Activated B cell treated with CpG ODN at 0.5 μM for 24 hours (primary cell): ENCODE measurements around the gene HEPACAM. TPM values are rescaled to one million over a fixed set of nuclear protein-coding genes. Genes with fewer than 3 reads are reported as not detected.

Experiments
- ATAC-seq: fragments of 200-7000 bp; cut with Tn5 transposase; one replicate; pipeline ENCODE4 v1.10.0; 2021; ENCODE audit warnings: low read depth, mild to moderate bottlenecking, moderate library complexity
- CTCF ChIA-PET: fragments of 350-600 bp; sonication (Branson Sonifier 250); formaldehyde crosslinking; loops from one replicate; lab custom pipeline; 2021; ENCODE audit warnings: antibody characterized with exemption; lab: Charles Lee
- POLR2A ChIA-PET: fragments of 350-600 bp; sonication (Branson Sonifier 250); formaldehyde crosslinking; loops from one replicate; lab custom pipeline; 2021; ENCODE audit warnings: antibody characterized with exemption; lab: Charles Lee
- DNase-seq: peaks from one replicate; pipeline ENCODE4 v3.0.0; 2022
- H3K27ac Mint-ChIP-seq: one replicate; pipeline ENCODE4 v1.8.0; 2020; ENCODE audit warnings: mixed read lengths
- H3K27me3 Mint-ChIP-seq: one replicate; pipeline ENCODE4 v1.8.0; 2021; ENCODE audit warnings: mixed read lengths
- H3K36me3 Mint-ChIP-seq: one replicate; pipeline ENCODE4 v1.8.0; 2021; ENCODE audit warnings: low read depth, mixed read lengths
- H3K4me1 Mint-ChIP-seq: one replicate; pipeline ENCODE4 v1.8.0; 2021; ENCODE audit warnings: mixed read lengths
- H3K4me3 Mint-ChIP-seq: one replicate; pipeline ENCODE4 v1.8.0; 2020; ENCODE audit warnings: mild to moderate bottlenecking, mixed read lengths
- H3K9me3 Mint-ChIP-seq: one replicate; pipeline ENCODE4 v1.8.0; 2020; ENCODE audit warnings: mixed read lengths
- intact Hi-C: fragments of 100-400 bp; cut with micrococcal nuclease; formaldehyde crosslinking; loops from one replicate; pipeline ENCODE4 v1.15.1; 2024
- total RNA-seq: library from RNA; stranded (reverse); gene quantifications from 2 replicates; pipeline ENCODE4 v1.2.3, GENCODE V29; 2022
- TF ChIP-seq, protein P1 (sequence below): fragments of 200-600 bp; IDR thresholded peaks from one replicate; pipeline ENCODE4 v1.8.0; 2022; ENCODE audit warnings: antibody characterized with exemption, mild to moderate bottlenecking

The HEPACAM gene
- total RNA-seq, 1 donor from 2014 or later: not detected

DNA sequence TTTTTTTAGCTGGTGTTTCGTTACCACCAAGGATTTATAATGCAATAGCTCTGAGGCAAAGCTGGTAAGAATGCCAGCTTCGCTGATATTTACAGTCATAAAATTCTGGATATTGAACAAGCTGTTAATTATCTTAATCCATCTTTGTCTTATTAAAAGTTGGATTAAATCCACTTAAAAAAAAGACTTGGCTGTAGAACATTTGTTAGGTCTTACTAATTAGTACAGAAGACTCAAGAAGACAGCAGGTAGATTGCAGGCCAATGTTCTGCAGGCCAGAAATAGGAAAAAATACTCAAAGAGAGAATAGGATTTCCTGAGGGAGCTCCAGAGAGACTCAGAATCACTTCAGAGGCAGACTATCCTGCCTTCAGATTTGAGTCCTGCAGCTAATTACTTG, 45.7 kb downstream of the HEPACAM start:
- ChIA-PET CTCF (no interaction called here), POLR2A (no interaction called here)
- TF ChIP-seq, protein P1, sequence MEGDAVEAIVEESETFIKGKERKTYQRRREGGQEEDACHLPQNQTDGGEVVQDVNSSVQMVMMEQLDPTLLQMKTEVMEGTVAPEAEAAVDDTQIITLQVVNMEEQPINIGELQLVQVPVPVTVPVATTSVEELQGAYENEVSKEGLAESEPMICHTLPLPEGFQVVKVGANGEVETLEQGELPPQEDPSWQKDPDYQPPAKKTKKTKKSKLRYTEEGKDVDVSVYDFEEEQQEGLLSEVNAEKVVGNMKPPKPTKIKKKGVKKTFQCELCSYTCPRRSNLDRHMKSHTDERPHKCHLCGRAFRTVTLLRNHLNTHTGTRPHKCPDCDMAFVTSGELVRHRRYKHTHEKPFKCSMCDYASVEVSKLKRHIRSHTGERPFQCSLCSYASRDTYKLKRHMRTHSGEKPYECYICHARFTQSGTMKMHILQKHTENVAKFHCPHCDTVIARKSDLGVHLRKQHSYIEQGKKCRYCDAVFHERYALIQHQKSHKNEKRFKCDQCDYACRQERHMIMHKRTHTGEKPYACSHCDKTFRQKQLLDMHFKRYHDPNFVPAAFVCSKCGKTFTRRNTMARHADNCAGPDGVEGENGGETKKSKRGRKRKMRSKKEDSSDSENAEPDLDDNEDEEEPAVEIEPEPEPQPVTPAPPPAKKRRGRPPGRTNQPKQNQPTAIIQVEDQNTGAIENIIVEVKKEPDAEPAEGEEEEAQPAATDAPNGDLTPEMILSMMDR: no peak
- peaks cover 14% of the 10 kb centered on the region for H3K27me3 Mint-ChIP-seq
- DNase-seq: no peak
- intact Hi-C loops: no loop called here
- no peaks in the 10 kb centered on the region for H3K4me1 Mint-ChIP-seq
- no peak for ATAC-seq
- H3K4me3 Mint-ChIP-seq: no peak overlapping the region
- no peaks in the 10 kb centered on the region for H3K36me3 Mint-ChIP-seq
- H3K27ac Mint-ChIP-seq: no peak overlapping the region
- no peaks in the 10 kb centered on the region for H3K9me3 Mint-ChIP-seq

DNA sequence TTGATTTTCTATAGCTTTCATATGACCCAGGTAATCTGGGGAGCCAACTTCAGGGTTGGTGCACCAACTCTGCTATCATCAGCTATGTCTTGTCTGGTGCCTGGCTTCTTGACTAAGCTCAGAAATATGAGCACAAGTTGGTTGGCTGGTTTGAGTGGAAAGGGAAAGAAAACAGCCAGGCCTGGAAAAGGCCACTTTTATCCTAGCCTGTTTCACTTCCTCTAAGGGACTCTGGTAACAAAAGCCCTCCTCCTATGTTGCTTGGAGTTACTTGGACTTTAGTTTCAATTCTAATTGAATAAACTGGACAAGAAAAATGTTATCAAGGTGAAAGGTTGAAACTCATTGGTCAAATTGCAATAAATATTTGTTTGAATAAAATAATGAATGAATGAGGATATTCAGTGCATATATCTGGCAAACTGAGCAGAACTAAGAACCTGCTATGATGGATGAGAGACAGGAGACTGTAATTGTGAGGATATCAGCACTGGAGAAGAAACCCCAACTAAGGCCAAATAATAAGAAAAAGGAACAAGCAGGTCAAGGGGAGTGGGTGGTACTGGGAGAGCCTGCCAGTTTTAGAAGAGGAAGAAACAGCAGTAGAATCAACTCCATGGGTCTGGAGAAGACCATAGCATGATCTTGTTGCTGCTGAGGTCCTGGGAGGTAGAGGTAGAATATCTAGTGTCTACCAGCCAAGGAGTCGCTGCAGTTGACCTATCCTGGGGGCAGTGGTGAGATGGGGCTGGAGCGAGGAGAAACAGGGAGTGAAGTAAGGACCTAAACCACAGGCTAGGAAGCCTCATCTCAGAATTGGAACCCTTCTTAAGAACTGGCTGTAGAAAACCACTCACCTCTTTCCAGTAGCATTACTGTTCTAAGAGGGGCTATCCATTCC, 46.4 kb downstream of the HEPACAM start:
- intact Hi-C loops: no loop called here
- Mint-ChIP-seq H3K27ac (no peak overlapping the region), H3K27me3 (peaks cover 16% of the 10 kb centered on the region), H3K4me1 (no peaks in the 10 kb centered on the region), H3K4me3 (no peak overlapping the region), H3K9me3 (no peaks in the 10 kb centered on the region), H3K36me3 (no peaks in the 10 kb centered on the region)
- DNase-seq (no peak), ATAC-seq (no peak)
- TF ChIP-seq, protein P1: no peak
- POLR2A ChIA-PET: no interaction called here
- CTCF ChIA-PET: no interaction called here

DNA sequence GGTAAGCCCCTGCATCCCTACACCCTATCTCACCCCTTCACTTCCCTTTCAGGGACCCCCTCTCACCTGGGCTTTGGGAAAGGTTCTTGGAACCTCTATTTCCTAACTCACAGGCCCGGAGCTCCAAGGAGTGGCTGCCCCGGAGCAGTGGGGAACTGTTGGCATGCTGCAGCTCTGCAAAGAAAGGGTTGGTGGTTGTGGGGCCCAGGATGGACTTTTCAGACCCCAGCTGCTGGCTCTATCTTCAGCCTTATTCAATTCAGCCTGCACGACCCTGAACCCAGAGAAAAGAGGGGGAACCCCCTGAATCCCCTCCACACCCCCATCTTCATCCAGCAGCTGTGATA, 48.2 kb downstream of the HEPACAM start:
- CTCF ChIA-PET: no interaction called here
- H3K27me3 Mint-ChIP-seq: peaks cover 14% of the 10 kb centered on the region
- TF ChIP-seq, protein P1: no peak
- no peak for DNase-seq
- no peaks in the 10 kb centered on the region for H3K9me3 Mint-ChIP-seq
- H3K4me3 Mint-ChIP-seq: no peak overlapping the region
- intact Hi-C loops: no loop called here
- no peaks in the 10 kb centered on the region for H3K36me3 Mint-ChIP-seq
- H3K4me1 Mint-ChIP-seq: no peaks in the 10 kb centered on the region
- POLR2A ChIA-PET: no interaction called here
- H3K27ac Mint-ChIP-seq: no peak overlapping the region
- ATAC-seq: no peak

DNA sequence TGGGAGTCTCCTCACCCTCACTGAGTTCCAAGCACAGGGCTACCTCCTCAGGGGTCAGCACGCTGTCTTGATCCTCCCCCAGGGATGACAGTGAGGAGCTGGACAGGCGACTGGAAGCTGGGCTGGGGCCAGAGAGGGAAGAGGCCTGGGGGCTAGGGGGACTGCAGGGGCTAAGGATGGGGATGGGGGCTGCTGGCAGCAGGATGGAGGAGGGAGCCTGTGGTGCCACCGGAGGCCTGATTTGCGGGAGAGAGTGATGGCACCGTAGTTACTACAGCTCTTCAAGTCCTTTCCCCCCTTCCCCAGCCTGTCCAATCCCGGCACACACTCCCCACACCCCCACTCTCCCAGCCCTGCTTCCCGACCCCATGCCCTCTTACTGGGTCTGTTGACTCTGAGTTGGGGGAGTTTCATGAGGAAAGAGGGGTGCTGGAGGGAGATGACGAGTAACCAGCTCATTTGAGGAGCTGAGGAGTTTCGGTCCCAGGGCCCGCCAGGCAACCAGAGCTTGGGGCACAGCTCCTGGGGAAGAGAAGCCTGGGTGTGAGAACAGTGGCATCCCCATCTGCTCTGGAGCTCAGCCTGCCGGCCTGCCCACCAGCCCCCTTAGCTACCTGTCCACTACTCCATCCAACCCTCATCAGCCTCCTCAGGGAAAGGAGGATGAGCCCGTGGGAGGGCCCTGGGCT, 48.7 kb downstream of the HEPACAM start:
- intact Hi-C loops: no loop called here
- Mint-ChIP-seq H3K36me3 (no peaks in the 10 kb centered on the region), H3K27me3 (peaks cover 17% of the 10 kb centered on the region), H3K4me3 (no peak overlapping the region), H3K4me1 (no peaks in the 10 kb centered on the region), H3K27ac (no peak overlapping the region), H3K9me3 (no peaks in the 10 kb centered on the region)
- TF ChIP-seq, protein P1: no peak
- ChIA-PET POLR2A (no interaction called here), CTCF (no interaction called here)
- no peak for DNase-seq
- ATAC-seq: no peak

DNA sequence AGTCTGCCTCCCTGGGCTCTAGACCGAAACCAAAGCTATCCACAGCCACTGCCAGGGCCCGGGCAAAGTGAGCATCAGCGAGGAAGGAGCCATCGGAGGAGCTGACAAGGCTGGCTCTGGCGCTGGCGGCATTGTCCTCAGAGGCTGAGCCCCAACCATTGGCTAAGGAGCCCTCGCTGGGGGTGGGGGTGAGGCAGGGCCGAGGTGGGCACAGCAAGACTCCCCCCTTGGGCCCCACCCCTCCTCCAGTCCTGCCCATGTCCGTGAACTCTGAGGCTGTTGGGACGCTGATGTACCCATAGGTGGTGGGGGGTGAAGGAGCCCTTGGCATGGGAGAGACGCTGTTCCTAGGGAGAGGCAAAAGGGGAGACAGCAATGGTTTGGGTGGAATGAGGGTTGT, 49.4 kb downstream of the HEPACAM start:
- no peaks in the 10 kb centered on the region for H3K36me3 Mint-ChIP-seq
- H3K9me3 Mint-ChIP-seq: no peaks in the 10 kb centered on the region
- TF ChIP-seq, protein P1: no peak
- H3K27ac Mint-ChIP-seq: no peak overlapping the region
- no peaks in the 10 kb centered on the region for H3K4me1 Mint-ChIP-seq
- H3K4me3 Mint-ChIP-seq: no peak overlapping the region
- intact Hi-C loops: no loop called here
- ChIA-PET CTCF (no interaction called here), POLR2A (no interaction called here)
- ATAC-seq (no peak), DNase-seq (no peak)
- peaks cover 17% of the 10 kb centered on the region for H3K27me3 Mint-ChIP-seq
